ENCODE data around the gene TRIM22.
"Not testable (repeated sequence)": the region's sequence is repeated elsewhere in the genome, so short reads cannot be mapped to it uniquely, and the experiment has no call there.

The TRIM22 gene

DNA sequence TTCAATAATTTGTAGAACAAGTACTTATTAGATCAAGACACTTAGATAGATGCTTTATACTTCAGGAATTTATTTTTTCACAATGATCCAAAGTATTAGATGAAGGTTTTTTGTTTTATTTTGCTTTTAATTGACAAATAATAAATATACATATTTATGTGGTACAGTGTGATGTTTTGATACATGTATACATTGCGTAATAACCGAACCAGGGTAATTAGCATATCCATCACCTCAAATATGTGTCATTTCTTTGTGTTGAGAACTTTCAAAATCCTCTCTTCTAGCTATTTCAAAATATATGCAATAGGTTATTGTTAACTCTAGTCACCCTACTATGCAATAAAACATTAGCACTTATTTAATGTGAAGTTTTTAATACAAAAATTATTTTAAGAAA is 26.1 kb upstream of the TRIM22 start:
- no peak overlapping the region for H3K4me3 ChIP-seq (ENCODE audit: low read depth, low read length)
- no peak for TF ChIP-seq CTCF (IDR thresholded peaks at IDR 0.05; ENCODE audit: control insufficient read depth, extremely low read depth, insufficient read depth)
- no peak for DNase-seq (ENCODE audit: low read depth)

- no peak overlapping the region for H3K4me3 ChIP-seq (ENCODE audit: low read depth, low read length)
- DNase-seq (ENCODE audit: low read depth): no peak
- no peak for TF ChIP-seq CTCF (IDR thresholded peaks at IDR 0.05; ENCODE audit: control insufficient read depth, extremely low read depth, insufficient read depth)
Observed at GRCh38 chr11:5665051-5665570, 24.5 kb upstream of the TRIM22 start.

GRCh38 chr11:5665746-5666401 is 23.7 kb upstream of the TRIM22 start:
- no peak overlapping the region for H3K4me3 ChIP-seq (ENCODE audit: low read depth, low read length)
- DNase-seq (ENCODE audit: low read depth): no peak
- no peak for TF ChIP-seq CTCF (IDR thresholded peaks at IDR 0.05; ENCODE audit: control insufficient read depth, extremely low read depth, insufficient read depth)

DNA sequence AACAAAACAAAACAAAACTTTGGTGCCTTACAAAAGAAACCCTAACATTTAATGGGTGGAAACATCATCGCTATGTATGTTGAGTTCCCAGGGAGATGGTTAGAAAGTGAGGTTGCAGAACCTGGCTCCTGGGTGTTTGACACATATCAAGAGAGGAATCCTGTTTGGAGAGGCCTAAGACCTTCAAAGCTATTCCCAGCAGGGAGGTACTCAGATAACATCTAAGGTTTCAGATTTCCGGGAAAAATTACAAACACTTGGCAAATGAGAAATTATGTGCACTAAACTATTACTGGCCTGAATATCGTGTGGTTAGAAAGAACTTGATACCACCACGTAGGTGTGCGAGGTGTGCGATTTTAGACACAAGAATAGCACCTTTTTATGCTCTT is 23.2 kb upstream of the TRIM22 start:
- no peak overlapping the region for H3K4me3 ChIP-seq (ENCODE audit: low read depth, low read length)

DNA sequence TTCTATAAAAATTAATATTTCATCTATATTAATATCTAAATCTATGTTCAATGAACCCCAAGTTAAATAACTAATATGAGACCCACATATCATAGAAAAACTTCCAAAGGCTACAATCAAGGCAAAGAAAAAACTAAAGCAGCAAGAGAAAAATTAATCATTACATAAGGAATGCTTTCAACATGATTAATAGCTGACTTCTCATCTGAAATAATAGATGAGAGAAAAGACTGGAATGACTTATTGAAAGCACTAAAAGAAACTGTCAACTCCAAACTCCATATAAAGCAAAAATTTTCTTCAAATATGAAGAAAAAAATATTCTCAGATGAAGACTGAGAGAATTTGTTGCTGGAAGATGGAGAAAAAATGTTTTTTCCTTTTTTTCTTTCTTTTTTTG is 17.8 kb upstream of the TRIM22 start:
- TF ChIP-seq CTCF (IDR thresholded peaks at IDR 0.05; ENCODE audit: control insufficient read depth, extremely low read depth, insufficient read depth): no peak
- DNase-seq (ENCODE audit: low read depth): no peak
- no peak overlapping the region for H3K4me3 ChIP-seq (ENCODE audit: low read depth, low read length)

More for the DNA sequence above, 23.2 kb upstream of the TRIM22 start:
- DNase-seq (ENCODE audit: low read depth): no peak
- no peak for TF ChIP-seq CTCF (IDR thresholded peaks at IDR 0.05; ENCODE audit: control insufficient read depth, extremely low read depth, insufficient read depth)

- DNase-seq (ENCODE audit: low read depth): no peak
- no peak overlapping the region for H3K4me3 ChIP-seq (ENCODE audit: low read depth, low read length)
- TF ChIP-seq CTCF (IDR thresholded peaks at IDR 0.05; ENCODE audit: control insufficient read depth, extremely low read depth, insufficient read depth): no peak
Observed at GRCh38 chr11:5674391-5674790, 15.2 kb upstream of the TRIM22 start.

DNA sequence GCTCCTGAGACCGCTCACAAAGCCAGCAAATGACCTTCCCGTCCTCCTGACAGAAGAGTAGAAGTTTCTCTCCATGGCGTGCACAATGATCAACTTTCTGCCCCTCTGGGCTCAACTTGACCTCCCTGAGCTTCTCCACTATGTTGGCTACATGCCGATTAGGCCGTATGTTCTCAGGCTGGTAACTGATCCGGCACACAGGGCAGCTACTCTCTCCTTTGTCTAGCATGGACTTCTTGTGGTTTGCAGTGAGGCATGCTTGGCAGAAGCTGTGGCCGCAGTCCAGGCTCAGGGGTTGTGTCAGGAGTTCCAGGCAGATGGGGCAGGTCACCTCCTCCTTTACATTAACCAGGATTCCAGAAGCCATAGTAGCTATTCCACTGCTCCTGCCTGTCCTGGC is 9.8 kb upstream of the TRIM22 start:
- no peak overlapping the region for H3K4me3 ChIP-seq (ENCODE audit: low read depth, low read length)
- no peak for TF ChIP-seq CTCF (IDR thresholded peaks at IDR 0.05; ENCODE audit: control insufficient read depth, extremely low read depth, insufficient read depth)
- DNase-seq (ENCODE audit: low read depth): no peak

- DNase-seq (ENCODE audit: low read depth); H3K4me3 ChIP-seq (ENCODE audit: low read depth, low read length): not testable (repeated sequence)
Observed at GRCh38 chr11:5682890-5683441, 6.6 kb upstream of the TRIM22 start.

GRCh38 chr11:5683620-5684019 is 6.0 kb upstream of the TRIM22 start:
- H3K4me3 ChIP-seq (ENCODE audit: low read depth, low read length): peak overlapping the region; percentile 60

More at GRCh38 chr11:5683620-5684019, 6.0 kb upstream of the TRIM22 start:
- not testable (repeated sequence) for DNase-seq (ENCODE audit: low read depth)
